ENCODE data around the gene PXDC1.

Gene PXDC1

DNA sequence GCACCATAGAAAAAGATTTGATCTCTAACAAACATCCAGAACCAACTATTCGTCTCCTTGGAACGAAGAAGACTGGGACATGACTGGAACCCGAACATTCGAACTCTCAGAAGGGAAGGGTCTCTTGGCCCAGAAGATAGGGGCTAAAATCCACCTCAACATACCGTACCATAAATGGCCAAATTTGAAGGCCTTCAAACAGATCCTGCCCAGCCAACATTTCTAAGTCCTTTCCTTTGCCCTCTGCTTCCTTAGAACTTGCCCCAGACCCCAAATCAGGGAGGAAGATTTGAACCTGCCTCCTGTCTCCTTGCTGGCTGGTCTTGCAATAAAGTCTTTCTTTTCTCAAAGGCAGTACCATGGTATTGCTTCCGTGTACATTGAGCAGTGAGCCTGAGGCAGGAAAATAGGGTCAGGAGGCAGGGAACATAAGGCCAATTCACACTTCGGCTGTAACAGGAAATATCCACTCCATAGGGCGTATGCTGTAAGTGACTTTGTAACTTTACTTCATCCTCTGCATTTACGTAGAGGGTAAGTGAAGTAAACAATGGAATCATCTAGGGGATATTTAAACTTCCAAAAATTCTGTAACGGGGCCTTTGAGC is 1.8 kb upstream of the PXDC1 start:
- no peak overlapping the region for H3K4me3 ChIP-seq
- TF ChIP-seq, protein P1, sequence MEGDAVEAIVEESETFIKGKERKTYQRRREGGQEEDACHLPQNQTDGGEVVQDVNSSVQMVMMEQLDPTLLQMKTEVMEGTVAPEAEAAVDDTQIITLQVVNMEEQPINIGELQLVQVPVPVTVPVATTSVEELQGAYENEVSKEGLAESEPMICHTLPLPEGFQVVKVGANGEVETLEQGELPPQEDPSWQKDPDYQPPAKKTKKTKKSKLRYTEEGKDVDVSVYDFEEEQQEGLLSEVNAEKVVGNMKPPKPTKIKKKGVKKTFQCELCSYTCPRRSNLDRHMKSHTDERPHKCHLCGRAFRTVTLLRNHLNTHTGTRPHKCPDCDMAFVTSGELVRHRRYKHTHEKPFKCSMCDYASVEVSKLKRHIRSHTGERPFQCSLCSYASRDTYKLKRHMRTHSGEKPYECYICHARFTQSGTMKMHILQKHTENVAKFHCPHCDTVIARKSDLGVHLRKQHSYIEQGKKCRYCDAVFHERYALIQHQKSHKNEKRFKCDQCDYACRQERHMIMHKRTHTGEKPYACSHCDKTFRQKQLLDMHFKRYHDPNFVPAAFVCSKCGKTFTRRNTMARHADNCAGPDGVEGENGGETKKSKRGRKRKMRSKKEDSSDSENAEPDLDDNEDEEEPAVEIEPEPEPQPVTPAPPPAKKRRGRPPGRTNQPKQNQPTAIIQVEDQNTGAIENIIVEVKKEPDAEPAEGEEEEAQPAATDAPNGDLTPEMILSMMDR (IDR thresholded peaks at IDR 0.05), result no peak
- DNase-seq (ENCODE audit: low spot score), result no peak
- H3K27ac ChIP-seq, result peak overlapping the region; percentile 93 to 100

DNA sequence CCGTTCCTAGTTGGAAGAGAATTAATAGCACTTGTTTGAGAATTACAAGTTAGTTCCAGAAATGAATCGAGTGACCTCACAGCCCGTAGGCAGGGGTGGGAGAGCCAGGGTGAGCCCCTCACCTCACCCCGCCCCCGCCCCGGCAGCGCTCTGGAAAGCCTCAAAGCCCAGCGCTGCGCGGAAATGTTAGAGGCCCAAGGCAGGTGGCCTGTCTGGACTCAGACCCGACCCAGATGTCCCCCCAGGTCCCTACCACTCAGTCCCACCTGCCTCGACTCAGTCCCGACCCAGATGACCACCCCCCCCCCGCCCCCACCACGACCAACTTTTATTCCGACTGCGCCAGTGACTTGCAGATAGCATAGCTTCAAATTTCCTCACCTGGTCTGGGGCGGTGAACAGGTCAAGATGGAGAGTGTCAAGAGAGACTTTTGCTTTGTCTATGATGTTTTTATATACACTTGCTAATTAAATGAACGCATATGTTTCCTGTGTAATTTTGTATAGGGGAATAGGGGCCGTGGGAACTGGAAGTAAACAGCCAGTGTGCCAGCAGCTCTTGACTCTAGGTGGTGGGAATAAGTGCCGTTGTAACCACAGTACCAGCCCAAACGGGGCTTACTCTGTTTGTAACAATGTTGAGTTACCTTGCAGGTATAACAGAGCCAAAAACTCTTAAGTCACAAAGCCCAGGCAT is 1.2 kb upstream of the PXDC1 start:
- Histone ChIP-seq H3K4me3 (peak overlapping the region; percentile 96), H3K27ac (peak overlapping the region; percentile 93 to 100)
- TF ChIP-seq, protein P1 (IDR thresholded peaks at IDR 0.05), result no peak
- DNase-seq (ENCODE audit: low spot score), result no peak

DNA sequence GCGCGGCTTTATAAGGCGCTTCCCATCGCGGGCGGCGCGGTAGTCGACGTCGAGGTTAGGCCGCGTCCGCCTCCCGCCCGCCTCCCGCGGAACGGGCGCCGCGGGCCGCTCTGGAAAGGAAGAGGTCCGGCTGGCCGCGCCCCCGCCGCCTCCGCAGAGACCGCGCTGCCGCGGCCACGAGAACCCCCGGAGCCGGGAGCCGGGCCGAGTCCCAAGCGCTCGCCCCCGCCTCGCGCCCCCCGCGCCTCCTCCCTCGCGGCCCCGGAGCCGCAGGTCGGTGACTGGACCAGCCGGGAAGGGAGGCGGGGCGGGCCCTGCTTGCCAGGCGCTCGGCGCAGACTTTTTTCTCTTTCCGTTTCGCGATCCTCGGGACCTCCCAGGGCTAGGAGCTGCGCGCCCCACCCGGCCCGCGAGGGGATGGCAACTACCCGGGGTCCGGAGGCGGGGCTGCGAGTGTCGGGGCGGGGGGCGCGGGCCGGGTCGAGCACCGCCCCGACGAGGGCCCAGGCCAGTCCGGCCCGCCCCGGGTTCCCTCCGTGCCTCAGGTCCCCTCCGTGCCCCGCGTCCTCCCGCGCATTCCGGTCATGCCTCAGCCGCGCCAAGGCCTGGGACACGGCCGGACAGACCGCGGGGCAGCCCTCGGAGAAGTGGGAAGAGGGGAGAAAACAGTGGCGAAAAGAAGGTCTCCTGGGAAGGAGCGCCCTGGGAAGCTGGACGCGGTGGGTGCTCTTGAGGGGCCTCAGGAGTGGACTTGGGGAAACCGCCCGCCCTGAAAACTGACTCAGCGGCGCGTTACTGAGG is 417 bp upstream of the PXDC1 start:
- TF ChIP-seq, protein P1 (IDR thresholded peaks at IDR 0.05), result peak; percentile 27
- peak overlapping the region; percentile 93 to 100 for H3K27ac ChIP-seq
- peak; percentile 96 for DNase-seq (ENCODE audit: low spot score)
- H3K4me3 ChIP-seq, result peak overlapping the region; percentile 96

DNA sequence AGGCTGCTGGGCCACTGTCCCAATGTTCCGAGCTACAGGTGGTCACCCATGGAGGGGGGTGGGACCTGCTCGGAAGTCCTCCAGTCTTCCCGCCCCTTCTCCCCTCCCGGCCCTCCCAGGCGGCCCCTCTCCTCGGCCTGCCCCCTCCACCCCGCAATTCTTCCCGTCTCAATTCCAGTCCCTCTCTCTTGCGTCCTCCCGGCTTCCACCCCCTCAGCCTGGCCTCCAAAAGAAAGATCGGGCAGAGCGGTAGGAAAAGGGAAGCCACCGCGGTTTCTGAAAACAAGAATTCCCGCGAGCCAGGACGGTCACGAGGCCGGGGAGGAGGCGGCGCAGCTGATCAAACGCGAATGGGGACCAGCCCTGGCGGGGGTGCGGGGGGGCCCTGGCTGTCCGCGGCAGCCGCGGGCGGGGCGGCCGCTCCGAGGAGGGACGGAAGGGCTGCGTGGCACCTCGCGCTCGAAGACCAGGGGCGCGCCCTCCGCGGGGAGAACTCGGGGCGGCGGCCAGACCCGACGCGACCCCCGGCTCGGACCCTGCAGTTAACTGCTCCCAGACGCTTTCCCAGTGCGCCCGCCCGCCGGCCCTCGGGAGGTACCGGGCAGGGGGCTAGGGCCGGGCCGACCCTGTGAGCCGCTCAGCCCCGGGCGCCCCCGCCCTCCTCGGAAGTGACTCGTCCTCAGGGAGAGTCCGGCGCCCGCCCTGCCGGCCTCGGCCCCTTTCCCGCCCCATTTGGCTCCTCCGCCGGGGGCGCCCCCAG is 1.0 kb downstream of the PXDC1 start:
- Histone ChIP-seq H3K4me3 (peak overlapping the region; percentile 96), H3K27ac (peak overlapping the region; percentile 93 to 100)
- TF ChIP-seq, protein P1 (IDR thresholded peaks at IDR 0.05), result no peak
- peak; percentile 92 for DNase-seq (ENCODE audit: low spot score)

DNA sequence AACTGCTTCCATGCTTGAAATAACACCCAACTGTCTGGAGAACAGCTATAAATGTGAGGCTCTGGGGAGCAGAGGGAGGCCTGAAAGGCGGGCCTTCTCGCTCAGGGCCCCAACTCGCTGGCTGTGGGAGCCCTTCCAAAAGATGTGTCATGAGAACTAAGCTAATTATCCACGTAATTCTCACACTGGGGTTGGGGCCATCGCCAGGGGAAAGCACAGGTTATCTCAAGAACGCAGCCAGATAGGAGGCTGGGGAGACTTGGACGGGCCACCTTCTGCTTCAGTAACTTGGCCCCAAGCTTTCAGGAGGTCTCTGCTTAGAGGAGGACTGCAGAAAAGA is 1.6 kb downstream of the PXDC1 start:
- H3K4me3 ChIP-seq, result peak overlapping the region; percentile 96
- peak overlapping the region; percentile 93 to 100 for H3K27ac ChIP-seq
- TF ChIP-seq, protein P1 (IDR thresholded peaks at IDR 0.05), result no peak
- DNase-seq (ENCODE audit: low spot score), result no peak

DNA sequence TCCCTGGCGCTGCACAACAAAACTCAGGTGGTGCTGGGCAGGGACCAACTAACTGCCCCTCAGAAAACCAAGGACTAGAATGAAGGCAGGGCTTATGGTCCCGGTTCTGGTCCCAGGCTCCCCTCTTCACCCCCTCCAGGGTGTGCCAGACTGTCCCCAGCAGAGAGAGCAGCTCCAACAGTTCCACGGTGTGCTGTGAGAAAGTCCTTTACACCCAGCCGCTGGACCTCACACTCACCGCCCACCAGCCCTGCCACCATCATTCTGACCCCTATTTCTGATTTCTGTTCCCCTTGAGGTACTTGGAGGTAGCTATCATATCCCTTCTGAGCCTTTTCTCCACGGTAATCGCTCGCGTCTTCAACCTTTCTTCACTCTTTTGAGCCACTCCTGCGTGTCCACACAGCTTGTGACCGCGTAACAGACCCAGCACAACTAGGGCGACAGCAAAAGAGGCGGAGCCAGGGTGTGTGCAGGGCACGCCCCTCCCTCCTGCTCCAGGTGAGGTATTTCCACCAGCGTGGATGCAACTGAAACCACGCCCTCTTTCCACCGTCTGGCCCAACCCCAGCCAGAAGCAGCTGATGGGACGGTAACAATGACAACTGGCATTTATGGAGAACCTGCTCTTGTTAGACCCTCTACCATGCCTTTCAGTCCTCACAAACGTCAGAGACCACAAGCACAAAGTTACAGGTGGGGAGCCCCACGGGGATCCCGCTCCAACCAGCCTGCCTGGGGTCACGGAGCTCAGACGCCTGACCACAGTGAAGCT is 2.3 kb downstream of the PXDC1 start:
- Histone ChIP-seq H3K4me3 (peak overlapping the region; percentile 96), H3K27ac (peak overlapping the region; percentile 93 to 100)
- no peak for DNase-seq (ENCODE audit: low spot score)
- TF ChIP-seq, protein P1 (IDR thresholded peaks at IDR 0.05), result no peak

Measured in coronary artery (tissue), 2 donors.